ENCODE data around the gene SLC25A38.
"Not testable (repeated sequence)": the region's sequence is repeated elsewhere in the genome, so short reads cannot be mapped to it uniquely, and the experiment has no call there.

Gene SLC25A38

DNA sequence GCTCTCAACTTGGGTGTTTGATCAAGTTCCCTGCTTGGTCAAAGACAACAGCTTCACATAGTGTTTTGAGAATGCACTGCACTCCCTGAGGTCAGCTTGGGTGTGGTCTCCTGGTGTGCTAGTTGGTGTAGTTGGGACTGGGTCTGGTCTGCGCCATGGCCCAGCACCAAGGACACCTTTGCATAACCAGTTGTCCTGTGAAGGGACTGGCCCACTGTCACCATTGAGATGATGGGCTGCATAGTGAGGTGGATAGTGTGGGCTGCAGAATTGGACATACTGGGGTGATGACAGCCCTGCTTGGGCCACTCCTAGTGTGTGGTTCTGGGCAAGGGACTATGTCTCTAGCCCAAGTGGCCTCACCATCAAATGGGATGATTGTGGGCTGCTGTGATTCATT is 32.8 kb downstream of the SLC25A38 start:
- Histone ChIP-seq H3K4me1 (ENCODE audit: low read length) (no peaks in the 10 kb centered on the region), H3K9ac (ENCODE audit: low read length) (no peak overlapping the region), H3K4me2 (ENCODE audit: low read depth, low read length) (no peak overlapping the region), H3K27me3 (replicated peaks; ENCODE audit: insufficient read depth, low read length) (no peaks in the 10 kb centered on the region), H2AFZ (ENCODE audit: low read length) (no peak overlapping the region), H3F3A (ENCODE audit: insufficient read depth, low read length) (peaks cover 52% of the 10 kb centered on the region), H3K4me3 (ENCODE audit: low read length) (no peak overlapping the region), H3K27ac (ENCODE audit: low read length) (no peak overlapping the region), H3K36me3 (replicated peaks; ENCODE audit: insufficient read depth, low read length) (peaks cover 10% of the 10 kb centered on the region; the same call in 1 of the 2 replicates), H4K20me1 (ENCODE audit: insufficient read depth, low read length) (peaks cover 13% of the 10 kb centered on the region), H3K9me3 (replicated peaks; ENCODE audit: insufficient read depth, low read length) (no peaks in the 10 kb centered on the region), H3K79me2 (ENCODE audit: low read length) (peaks cover 3% of the 10 kb centered on the region; the same call in 1 of the 2 replicates), H3K9me2 (replicated peaks; ENCODE audit: insufficient read depth, low read length) (no peaks in the 10 kb centered on the region)
- TF ChIP-seq, protein P1, sequence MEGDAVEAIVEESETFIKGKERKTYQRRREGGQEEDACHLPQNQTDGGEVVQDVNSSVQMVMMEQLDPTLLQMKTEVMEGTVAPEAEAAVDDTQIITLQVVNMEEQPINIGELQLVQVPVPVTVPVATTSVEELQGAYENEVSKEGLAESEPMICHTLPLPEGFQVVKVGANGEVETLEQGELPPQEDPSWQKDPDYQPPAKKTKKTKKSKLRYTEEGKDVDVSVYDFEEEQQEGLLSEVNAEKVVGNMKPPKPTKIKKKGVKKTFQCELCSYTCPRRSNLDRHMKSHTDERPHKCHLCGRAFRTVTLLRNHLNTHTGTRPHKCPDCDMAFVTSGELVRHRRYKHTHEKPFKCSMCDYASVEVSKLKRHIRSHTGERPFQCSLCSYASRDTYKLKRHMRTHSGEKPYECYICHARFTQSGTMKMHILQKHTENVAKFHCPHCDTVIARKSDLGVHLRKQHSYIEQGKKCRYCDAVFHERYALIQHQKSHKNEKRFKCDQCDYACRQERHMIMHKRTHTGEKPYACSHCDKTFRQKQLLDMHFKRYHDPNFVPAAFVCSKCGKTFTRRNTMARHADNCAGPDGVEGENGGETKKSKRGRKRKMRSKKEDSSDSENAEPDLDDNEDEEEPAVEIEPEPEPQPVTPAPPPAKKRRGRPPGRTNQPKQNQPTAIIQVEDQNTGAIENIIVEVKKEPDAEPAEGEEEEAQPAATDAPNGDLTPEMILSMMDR (IDR thresholded peaks at IDR 0.05; ENCODE audit: low read length) = no peak
- TF ChIP-seq EZH2 (optimal IDR thresholded peaks at IDR 0.05; ENCODE audit: low read depth, low read length) = no peak
- no peak for TF ChIP-seq EZH2phosphoT487 (IDR thresholded peaks at IDR 0.05; ENCODE audit: low read length)
- DNase-seq = no peak

DNA sequence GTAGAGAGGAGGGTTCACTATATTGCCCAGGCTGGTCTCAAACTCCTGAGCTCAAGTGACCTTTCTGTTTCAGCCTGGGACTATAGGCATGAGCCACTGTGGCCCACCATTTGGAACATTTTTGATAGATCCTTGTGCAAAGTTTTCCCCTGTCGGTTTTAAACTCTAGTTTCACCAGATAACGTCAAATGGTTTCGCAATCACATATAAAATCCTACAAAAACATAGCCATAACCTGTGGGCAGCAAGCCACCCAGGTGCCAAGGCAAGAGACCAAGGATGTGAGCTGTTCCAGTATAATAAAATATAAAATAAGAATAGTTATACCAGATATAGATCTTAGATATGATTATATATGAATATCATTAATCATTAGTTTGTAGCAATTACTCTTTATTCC is 33.8 kb downstream of the SLC25A38 start:
- DNase-seq; H3K36me3 ChIP-seq (replicated peaks; ENCODE audit: insufficient read depth, low read length); H3K4me2 ChIP-seq (ENCODE audit: low read depth, low read length); H3K4me3 ChIP-seq (ENCODE audit: low read length); H3K4me1 ChIP-seq (ENCODE audit: low read length); H3K9ac ChIP-seq (ENCODE audit: low read length); H3K79me2 ChIP-seq (ENCODE audit: low read length); H3K9me3 ChIP-seq (replicated peaks; ENCODE audit: insufficient read depth, low read length); H2AFZ ChIP-seq (ENCODE audit: low read length); H3K9me2 ChIP-seq (replicated peaks; ENCODE audit: insufficient read depth, low read length); H3K27ac ChIP-seq (ENCODE audit: low read length); H3K27me3 ChIP-seq (replicated peaks; ENCODE audit: insufficient read depth, low read length): not testable (repeated sequence)
- Histone ChIP-seq H3F3A (ENCODE audit: insufficient read depth, low read length) (peaks cover 46% of the 10 kb centered on the region), H4K20me1 (ENCODE audit: insufficient read depth, low read length) (0 out of 2 replicates have a peak, but pooled peaks cover 10% of the 10 kb centered on the region)

DNA sequence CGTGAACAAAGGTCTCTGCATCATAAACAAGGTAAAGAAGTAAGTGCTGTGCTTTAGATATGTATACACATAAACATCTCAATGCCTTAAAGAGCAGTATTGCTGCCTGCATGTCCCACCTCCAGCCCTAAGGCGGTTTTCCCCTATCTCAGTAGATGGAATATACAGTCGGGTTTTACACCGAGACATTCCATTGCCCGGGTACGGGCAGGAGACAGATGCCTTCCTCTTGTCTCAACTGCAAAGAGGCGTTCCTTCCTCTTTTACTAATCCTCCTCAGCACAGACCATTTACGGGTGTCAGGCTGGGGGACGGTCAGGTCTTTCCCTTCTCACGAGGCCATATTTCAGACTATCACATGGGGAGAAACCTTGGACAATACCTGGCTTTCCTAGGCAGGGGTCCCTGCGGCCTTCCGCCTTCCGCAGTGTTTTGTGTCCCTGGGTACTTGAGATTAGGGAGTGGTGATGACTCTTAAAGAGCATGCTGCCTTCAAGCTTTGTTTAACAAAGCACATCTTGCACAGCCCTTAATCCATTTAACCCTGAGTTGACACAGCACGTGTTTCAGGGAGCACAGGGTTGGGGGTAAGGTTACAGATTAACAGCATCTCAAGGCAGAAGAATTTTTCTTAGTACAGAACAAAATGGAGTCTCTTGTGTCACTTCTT is 35.5 kb downstream of the SLC25A38 start:
- H3K4me2 ChIP-seq (ENCODE audit: low read depth, low read length); H3K27ac ChIP-seq (ENCODE audit: low read length); H3K4me1 ChIP-seq (ENCODE audit: low read length); DNase-seq; H3K9ac ChIP-seq (ENCODE audit: low read length); H2AFZ ChIP-seq (ENCODE audit: low read length); H3K36me3 ChIP-seq (replicated peaks; ENCODE audit: insufficient read depth, low read length); H3K79me2 ChIP-seq (ENCODE audit: low read length); H3K9me2 ChIP-seq (replicated peaks; ENCODE audit: insufficient read depth, low read length); H3K4me3 ChIP-seq (ENCODE audit: low read length); H3K9me3 ChIP-seq (replicated peaks; ENCODE audit: insufficient read depth, low read length); H4K20me1 ChIP-seq (ENCODE audit: insufficient read depth, low read length); H3K27me3 ChIP-seq (replicated peaks; ENCODE audit: insufficient read depth, low read length): not testable (repeated sequence)
- peaks cover 29% of the 10 kb centered on the region for H3F3A ChIP-seq (ENCODE audit: insufficient read depth, low read length)

DNA sequence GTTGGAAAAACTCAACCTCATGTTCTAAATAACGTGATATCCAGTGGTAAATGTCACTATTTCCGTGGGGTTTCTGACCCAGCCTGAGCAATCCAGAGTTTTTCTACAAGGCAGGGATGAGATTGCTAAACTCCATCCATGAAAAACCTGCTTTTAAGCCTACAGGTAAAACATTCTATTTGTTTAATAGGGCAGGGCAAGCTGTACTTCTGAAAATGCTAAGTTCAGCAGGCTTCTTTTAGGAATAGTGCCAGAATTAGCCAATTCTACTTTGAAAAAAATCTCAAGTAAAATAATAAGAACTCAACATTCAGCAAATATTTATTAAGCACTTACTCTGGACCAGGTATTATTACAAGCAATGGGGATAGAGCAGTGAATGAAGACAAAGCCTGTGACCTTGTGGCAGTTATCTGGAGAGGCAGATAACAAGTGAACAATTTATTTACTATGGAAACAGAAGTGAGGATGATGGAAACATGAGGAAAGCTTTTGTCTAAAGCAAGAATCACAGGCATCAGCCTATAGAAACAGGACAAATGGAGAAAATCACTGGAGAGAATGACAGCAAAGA is 36.7 kb downstream of the SLC25A38 start:
- peaks cover 18% of the 10 kb centered on the region for H3F3A ChIP-seq (ENCODE audit: insufficient read depth, low read length)
- no peaks in the 10 kb centered on the region for H3K36me3 ChIP-seq (replicated peaks; ENCODE audit: insufficient read depth, low read length)
- H3K9me2 ChIP-seq (replicated peaks; ENCODE audit: insufficient read depth, low read length) = no peaks in the 10 kb centered on the region
- no peaks in the 10 kb centered on the region for H3K27me3 ChIP-seq (replicated peaks; ENCODE audit: insufficient read depth, low read length)
- H4K20me1 ChIP-seq (ENCODE audit: insufficient read depth, low read length) = no peaks in the 10 kb centered on the region
- H3K9ac ChIP-seq (ENCODE audit: low read length) = no peak overlapping the region
- DNase-seq = no peak
- no peak for TF ChIP-seq EZH2 (optimal IDR thresholded peaks at IDR 0.05; ENCODE audit: low read depth, low read length)
- TF ChIP-seq, protein P1 (IDR thresholded peaks at IDR 0.05; ENCODE audit: low read length) = no peak
- TF ChIP-seq EZH2phosphoT487 (IDR thresholded peaks at IDR 0.05; ENCODE audit: low read length) = no peak
- no peaks in the 10 kb centered on the region for H3K79me2 ChIP-seq (ENCODE audit: low read length)
- H2AFZ ChIP-seq (ENCODE audit: low read length) = no peak overlapping the region
- H3K27ac ChIP-seq (ENCODE audit: low read length) = no peak overlapping the region
- H3K4me3 ChIP-seq (ENCODE audit: low read length) = no peak overlapping the region
- H3K9me3 ChIP-seq (replicated peaks; ENCODE audit: insufficient read depth, low read length) = no peaks in the 10 kb centered on the region
- H3K4me2 ChIP-seq (ENCODE audit: low read depth, low read length) = no peak overlapping the region
- no peaks in the 10 kb centered on the region for H3K4me1 ChIP-seq (ENCODE audit: low read length)

All from MM.1S (cell line).